Measurements from ENCODE around the gene ARHGAP6. TPM values are rescaled to one million over a fixed set of nuclear protein-coding genes. Genes with fewer than 3 reads are reported as not detected.
"Not testable (repeated sequence)": the region's sequence is repeated elsewhere in the genome, so short reads cannot be mapped to it uniquely, and the experiment has no call there.

ARHGAP6 gene
- total RNA-seq, 2 donors from 2014 or later, result not detected

DNA sequence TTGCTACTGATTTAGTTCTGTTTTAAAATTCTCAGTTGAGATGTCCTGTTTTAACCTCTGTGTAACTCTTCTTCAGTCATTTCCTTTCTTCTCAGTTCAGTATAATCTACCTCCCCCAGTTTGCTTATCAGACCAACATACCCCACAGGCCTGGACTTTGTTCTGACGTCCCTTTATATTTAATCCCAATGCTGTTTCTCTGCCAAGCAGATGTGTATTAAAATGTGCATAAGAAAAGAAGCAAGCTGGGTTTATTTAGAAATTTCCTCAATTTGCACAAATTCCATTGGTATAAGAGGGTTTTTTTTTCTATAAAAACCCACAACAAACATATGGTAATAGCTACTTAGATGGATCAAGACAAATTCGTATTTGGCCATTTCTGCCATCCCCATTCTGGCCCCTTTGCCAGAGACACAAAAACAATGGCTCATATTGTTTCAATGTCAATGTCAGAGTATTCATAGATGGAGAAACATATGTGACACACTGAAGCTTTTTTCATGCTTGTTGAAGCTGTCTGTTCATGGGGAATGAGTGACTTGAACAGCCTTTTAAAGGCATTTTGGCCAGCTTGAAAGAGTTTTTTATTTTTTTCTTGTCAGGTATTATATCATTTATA is 530.0 kb downstream of the ARHGAP6 start:
- Mint-ChIP-seq H3K36me3 (ENCODE audit: insufficient read depth in 2 of 2) (no peaks in the 10 kb centered on the region), H3K4me1 (ENCODE audit: low read depth) (no peaks in the 10 kb centered on the region), H3K9me3 (peaks cover 0 to 2% of the 10 kb centered on the region in 2 donors), H3K27ac (no peak overlapping the region), H3K4me3 (no peak overlapping the region), H3K27me3 (ENCODE audit: low read depth) (peaks cover 7% of the 10 kb centered on the region)
- no peak for DNase-seq
- ATAC-seq (replicated peaks in 1 of 2), result no peak

DNA sequence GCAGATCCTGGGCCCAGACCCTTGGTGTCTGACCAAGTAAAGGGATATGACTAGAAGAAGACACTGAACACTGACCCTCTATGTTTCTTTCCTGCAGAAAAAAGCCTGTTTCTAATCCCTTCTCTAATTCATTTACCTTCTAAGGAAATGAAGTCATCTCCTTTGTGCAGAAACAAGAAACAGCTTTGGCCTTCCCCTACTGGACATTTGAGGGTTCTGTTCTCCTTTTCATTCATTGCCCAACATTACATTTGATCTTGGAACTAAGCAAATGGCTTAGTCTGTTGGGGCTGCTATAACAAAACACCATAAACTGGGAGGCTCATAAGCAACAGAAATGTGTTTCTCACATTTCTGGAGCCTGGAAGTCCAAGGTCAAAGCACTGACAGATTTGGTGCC is 534.6 kb downstream of the ARHGAP6 start:
- ATAC-seq (replicated peaks in 1 of 2) (no peak), DNase-seq (no peak)
- Mint-ChIP-seq H3K9me3 (peaks cover 0 to 4% of the 10 kb centered on the region in 2 donors), H3K4me1 (ENCODE audit: low read depth) (no peaks in the 10 kb centered on the region), H3K27me3 (ENCODE audit: low read depth) (no peaks in the 10 kb centered on the region), H3K27ac (no peak overlapping the region), H3K36me3 (ENCODE audit: insufficient read depth in 2 of 2) (no peaks in the 10 kb centered on the region), H3K4me3 (no peak overlapping the region)

DNA sequence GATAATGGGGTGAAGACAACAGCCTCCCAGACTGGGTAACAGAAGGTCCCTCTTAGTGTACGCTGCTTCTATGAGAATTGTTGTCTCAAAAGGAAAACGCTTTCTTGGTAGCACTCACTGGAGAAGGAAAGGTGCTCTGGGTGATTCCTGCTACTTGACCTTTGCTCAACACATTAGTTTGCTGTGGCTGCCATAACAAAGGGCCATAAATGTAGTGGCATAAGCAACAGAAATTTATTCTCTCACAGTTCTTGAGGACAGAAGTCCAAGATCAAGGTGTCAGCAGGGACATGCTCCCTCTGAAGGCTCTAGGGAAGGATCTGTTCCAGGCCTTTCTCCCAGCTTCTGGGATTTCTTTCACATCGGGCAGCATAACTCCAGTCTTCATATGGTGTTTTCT is 535.6 kb downstream of the ARHGAP6 start:
- Mint-ChIP-seq H3K9me3 (peaks cover 0 to 4% of the 10 kb centered on the region in 2 donors), H3K4me1 (ENCODE audit: low read depth) (no peaks in the 10 kb centered on the region), H3K27me3 (ENCODE audit: low read depth) (no peaks in the 10 kb centered on the region), H3K4me3 (no peak overlapping the region), H3K36me3 (ENCODE audit: insufficient read depth in 2 of 2) (no peaks in the 10 kb centered on the region), H3K27ac (no peak overlapping the region)
- no peak for DNase-seq
- ATAC-seq (replicated peaks in 1 of 2), result no peak

DNA sequence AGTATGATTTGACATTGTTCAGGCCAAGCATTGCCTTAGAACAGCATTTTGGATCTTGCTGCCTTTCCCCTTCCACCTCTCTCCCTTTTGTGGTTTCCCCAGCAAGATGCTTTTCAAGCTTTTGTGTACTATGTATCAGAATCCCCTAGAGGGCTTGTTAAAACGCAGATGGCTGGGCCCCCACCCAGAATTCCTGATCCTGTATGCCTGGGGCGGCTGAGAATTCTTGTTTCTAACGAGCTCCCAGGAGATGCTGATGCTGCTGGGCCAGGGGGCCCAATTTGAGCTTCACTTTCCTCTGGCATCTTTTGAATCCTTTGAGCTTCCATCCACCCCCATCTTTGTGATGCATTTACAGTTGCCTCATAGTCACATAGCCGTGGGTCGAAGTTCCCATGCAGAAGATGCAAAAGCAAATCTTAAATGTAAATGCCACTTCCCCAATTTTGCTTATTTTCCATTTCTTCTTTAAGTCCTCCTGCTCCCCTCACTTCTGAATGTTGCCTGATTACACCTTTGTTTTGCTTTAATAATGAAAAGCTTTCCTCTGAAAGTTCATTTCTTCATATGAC is 536.1 kb downstream of the ARHGAP6 start:
- Mint-ChIP-seq H3K4me1 (ENCODE audit: low read depth) (no peaks in the 10 kb centered on the region), H3K4me3 (no peak overlapping the region), H3K27ac (no peak overlapping the region)

DNA sequence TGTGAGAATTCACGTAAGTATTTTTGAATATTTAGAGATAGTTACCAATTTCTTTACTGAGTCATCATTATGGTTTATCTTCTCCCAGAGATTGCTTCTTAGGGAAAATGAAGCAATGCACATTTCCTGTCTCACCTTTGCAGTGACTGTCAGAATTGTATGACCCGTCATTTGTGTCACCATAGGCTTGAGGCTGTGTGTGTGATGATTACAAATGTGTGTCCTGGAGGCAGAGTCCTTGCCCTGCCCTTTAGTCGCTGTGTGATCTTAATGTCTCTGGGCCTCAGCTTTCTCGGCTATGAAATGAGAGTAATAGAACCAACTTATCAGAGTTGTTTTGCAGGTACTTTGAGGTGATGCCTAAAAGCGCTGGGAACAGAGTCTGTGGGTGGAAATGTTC is 540.7 kb downstream of the ARHGAP6 start:
- peaks cover 5 to 9% of the 10 kb centered on the region in 2 donors for H3K36me3 Mint-ChIP-seq (ENCODE audit: insufficient read depth in 2 of 2)
- DNase-seq (no peak), ATAC-seq (replicated peaks in 1 of 2) (no peak)
- H3K9me3 Mint-ChIP-seq, result peaks cover 0 to 2% of the 10 kb centered on the region in 2 donors
- H3K27me3 Mint-ChIP-seq (ENCODE audit: low read depth), result no peaks in the 10 kb centered on the region
- H3K4me3 Mint-ChIP-seq, result no peak overlapping the region
- H3K27ac Mint-ChIP-seq, result no peak overlapping the region
- no peaks in the 10 kb centered on the region for H3K4me1 Mint-ChIP-seq (ENCODE audit: low read depth)

More for the DNA sequence above, 536.1 kb downstream of the ARHGAP6 start:
- ATAC-seq (replicated peaks in 1 of 2) (no peak), DNase-seq (no peak)
- H3K9me3 Mint-ChIP-seq, result peaks cover 0 to 4% of the 10 kb centered on the region in 2 donors
- no peaks in the 10 kb centered on the region for H3K27me3 Mint-ChIP-seq (ENCODE audit: low read depth)
- H3K36me3 Mint-ChIP-seq (ENCODE audit: insufficient read depth in 2 of 2), result no peaks in the 10 kb centered on the region

DNA sequence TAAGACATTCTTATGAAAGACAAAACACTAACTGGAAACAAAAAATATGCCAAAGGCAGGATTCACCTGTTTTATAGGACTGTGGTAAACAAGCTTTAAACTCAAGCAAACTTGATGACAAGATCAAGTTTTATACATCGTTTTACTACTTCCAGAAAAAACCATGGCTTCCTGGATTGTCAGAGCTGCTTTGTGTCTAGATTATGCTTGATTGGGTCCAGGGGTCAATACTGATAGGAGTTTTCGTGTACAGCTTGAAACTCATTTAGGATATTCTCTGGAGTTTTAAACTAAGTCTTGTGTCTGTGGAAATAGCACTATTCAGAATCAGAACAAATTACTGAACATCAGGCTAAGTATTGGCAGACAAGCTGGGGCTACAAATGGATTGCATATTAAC is 541.6 kb downstream of the ARHGAP6 start:
- Mint-ChIP-seq H3K27ac (no peak overlapping the region), H3K9me3 (peaks cover 0 to 2% of the 10 kb centered on the region in 2 donors), H3K4me1 (ENCODE audit: low read depth) (no peaks in the 10 kb centered on the region), H3K27me3 (ENCODE audit: low read depth) (no peaks in the 10 kb centered on the region), H3K36me3 (ENCODE audit: insufficient read depth in 2 of 2) (peaks cover 5 to 12% of the 10 kb centered on the region in 2 donors), H3K4me3 (no peak overlapping the region)
- DNase-seq (no peak), ATAC-seq (replicated peaks in 1 of 2) (no peak)

DNA sequence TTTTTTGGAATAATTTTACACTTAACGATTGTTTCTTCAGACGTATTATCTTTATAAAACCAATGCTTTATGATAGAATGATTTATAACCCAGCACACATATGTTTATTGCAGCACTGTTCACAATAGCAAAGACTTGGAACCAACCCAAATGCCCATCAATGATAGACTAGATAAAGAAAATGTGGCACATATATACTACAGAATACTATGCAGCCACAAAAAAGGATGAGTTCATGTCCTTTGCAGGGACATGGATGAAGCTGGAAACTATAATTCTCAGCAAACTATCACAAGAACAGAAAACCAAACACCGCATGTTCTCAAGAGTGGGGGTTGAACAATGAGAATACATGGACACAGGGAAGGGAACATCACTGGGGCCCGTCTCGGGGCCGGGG is 542.6 kb downstream of the ARHGAP6 start:
- H3K4me3 Mint-ChIP-seq; DNase-seq; H3K4me1 Mint-ChIP-seq (ENCODE audit: low read depth); ATAC-seq (replicated peaks in 1 of 2); H3K9me3 Mint-ChIP-seq; H3K27ac Mint-ChIP-seq; H3K27me3 Mint-ChIP-seq (ENCODE audit: low read depth): not testable (repeated sequence)
- H3K36me3 Mint-ChIP-seq (ENCODE audit: insufficient read depth in 2 of 2), result peaks cover 5 to 12% of the 10 kb centered on the region in 2 donors

DNA sequence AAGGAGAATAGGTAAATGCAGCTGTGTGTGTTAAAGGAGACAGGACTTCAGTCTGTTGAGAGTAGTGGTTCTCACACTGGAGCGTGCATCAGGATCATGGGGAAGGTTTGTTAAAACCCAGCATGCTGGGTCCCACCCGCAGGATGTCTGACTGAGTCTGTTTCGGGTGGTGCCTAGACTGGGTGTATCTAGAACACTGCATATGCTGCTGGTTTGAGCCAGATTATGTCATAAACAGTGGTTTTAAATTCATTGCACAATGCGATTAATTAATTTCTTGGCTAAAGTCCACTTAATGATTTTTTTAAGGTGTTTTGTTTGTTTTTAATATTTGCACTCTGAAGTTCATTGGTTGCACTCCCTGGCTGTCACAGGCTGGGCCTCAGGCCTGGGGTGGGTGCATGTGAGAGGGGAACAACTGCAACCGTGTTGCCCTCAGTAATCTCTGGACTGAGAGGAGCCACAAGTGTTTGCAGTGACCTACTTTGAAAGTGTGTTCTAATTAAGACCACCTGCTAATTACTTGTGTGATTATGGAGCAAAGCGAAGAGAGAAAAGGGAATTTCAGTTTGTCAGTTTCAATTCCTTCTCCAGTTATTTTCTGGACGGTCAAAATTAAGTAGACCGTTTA is 546.3 kb downstream of the ARHGAP6 start:
- DNase-seq (no peak), ATAC-seq (replicated peaks in 1 of 2) (no peak)
- H3K27me3 Mint-ChIP-seq (ENCODE audit: low read depth), result no peaks in the 10 kb centered on the region
- H3K4me1 Mint-ChIP-seq (ENCODE audit: low read depth), result no peaks in the 10 kb centered on the region
- no peak overlapping the region for H3K4me3 Mint-ChIP-seq
- H3K27ac Mint-ChIP-seq, result peak overlapping the region; percentile 33
- H3K36me3 Mint-ChIP-seq (ENCODE audit: insufficient read depth in 2 of 2), result peaks cover 5 to 15% of the 10 kb centered on the region in 2 donors
- no peaks in the 10 kb centered on the region for H3K9me3 Mint-ChIP-seq

DNA sequence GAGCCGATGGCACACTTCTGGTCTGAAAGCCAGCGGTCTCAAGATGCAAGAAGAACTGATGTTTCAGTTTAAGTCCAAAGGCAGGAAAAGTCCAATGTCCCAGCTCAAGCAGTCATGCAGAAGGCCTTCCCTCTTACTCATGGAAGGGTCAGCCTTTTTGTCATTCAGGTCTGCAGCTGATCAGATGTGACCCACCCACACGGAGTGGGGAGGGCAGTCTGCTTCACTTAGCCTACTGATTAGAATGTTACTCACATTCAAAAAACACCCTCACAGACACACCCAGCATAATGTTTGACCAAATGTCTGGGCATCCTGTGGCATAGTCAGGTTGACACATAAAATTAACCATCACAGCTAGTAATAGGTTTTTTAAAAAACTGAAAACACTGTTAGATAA is 548.0 kb downstream of the ARHGAP6 start:
- H3K36me3 Mint-ChIP-seq (ENCODE audit: insufficient read depth in 2 of 2), result peaks cover 5 to 15% of the 10 kb centered on the region in 2 donors

DNA sequence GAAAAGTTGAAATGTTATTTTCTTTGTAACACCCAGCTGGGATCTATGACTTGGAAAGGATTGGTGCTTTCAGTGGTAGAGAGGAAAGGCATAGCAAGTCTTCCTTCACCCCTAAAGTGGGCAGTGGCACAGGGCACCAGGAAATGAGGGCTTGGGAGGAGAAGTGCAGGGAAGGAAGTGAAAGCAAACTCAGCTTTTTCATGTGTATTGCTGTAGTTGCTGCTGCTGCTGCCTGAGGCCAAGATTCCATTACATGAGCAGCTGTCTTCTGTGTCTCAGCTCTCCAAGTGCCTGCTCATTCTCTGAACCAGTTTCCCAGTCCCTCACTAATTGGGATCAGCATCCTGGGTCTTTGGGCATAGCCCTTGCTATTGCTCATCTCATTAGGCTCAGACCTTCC is 552.0 kb downstream of the ARHGAP6 start:
- peaks cover 13% of the 10 kb centered on the region for H3K4me1 Mint-ChIP-seq (ENCODE audit: low read depth)

More for the DNA sequence above, 548.0 kb downstream of the ARHGAP6 start:
- H3K27me3 Mint-ChIP-seq (ENCODE audit: low read depth), result no peaks in the 10 kb centered on the region
- H3K9me3 Mint-ChIP-seq, result no peaks in the 10 kb centered on the region
- DNase-seq (no peak), ATAC-seq (replicated peaks in 1 of 2) (no peak)
- H3K4me1 Mint-ChIP-seq (ENCODE audit: low read depth), result peaks cover 13% of the 10 kb centered on the region
- H3K27ac Mint-ChIP-seq, result no peak overlapping the region
- H3K4me3 Mint-ChIP-seq, result no peak overlapping the region

DNA sequence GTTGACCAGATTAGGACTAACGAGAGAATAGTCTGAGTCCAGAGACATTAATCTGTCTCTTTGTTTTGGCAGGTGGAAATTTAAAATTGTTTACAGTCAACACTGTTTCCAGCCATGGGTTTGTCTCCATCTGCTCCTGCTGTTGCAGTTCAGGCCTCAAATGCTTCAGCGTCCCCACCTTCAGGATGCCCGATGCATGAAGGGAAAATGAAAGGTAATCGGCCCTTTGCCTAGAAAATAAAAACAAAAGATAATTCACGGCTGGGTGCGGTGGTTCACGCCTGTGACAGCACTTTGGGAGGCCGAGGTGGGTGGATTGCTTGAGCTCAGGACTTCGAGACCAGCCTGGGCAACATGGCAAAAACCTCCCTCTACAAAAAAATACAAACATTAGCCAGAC is 553.8 kb downstream of the ARHGAP6 start:
- Mint-ChIP-seq H3K36me3 (ENCODE audit: insufficient read depth in 2 of 2) (peaks cover 0 to 3% of the 10 kb centered on the region in 2 donors), H3K27me3 (ENCODE audit: low read depth) (no peaks in the 10 kb centered on the region), H3K4me1 (ENCODE audit: low read depth) (peaks cover 13% of the 10 kb centered on the region), H3K9me3 (no peaks in the 10 kb centered on the region), H3K27ac (peak overlapping the region; percentile 90), H3K4me3 (no peak overlapping the region)
- DNase-seq (no peak), ATAC-seq (replicated peaks in 1 of 2) (no peak)

More for the DNA sequence above, 552.0 kb downstream of the ARHGAP6 start:
- H3K27me3 Mint-ChIP-seq (ENCODE audit: low read depth), result no peaks in the 10 kb centered on the region
- peak overlapping the region in 1 of 2 donors; percentile 29 for H3K4me3 Mint-ChIP-seq
- DNase-seq, result no peak
- no peak for ATAC-seq (replicated peaks in 1 of 2)
- peaks cover 0 to 3% of the 10 kb centered on the region in 2 donors for H3K36me3 Mint-ChIP-seq (ENCODE audit: insufficient read depth in 2 of 2)
- peak overlapping the region; percentile 88 for H3K27ac Mint-ChIP-seq
- H3K9me3 Mint-ChIP-seq, result no peaks in the 10 kb centered on the region

DNA sequence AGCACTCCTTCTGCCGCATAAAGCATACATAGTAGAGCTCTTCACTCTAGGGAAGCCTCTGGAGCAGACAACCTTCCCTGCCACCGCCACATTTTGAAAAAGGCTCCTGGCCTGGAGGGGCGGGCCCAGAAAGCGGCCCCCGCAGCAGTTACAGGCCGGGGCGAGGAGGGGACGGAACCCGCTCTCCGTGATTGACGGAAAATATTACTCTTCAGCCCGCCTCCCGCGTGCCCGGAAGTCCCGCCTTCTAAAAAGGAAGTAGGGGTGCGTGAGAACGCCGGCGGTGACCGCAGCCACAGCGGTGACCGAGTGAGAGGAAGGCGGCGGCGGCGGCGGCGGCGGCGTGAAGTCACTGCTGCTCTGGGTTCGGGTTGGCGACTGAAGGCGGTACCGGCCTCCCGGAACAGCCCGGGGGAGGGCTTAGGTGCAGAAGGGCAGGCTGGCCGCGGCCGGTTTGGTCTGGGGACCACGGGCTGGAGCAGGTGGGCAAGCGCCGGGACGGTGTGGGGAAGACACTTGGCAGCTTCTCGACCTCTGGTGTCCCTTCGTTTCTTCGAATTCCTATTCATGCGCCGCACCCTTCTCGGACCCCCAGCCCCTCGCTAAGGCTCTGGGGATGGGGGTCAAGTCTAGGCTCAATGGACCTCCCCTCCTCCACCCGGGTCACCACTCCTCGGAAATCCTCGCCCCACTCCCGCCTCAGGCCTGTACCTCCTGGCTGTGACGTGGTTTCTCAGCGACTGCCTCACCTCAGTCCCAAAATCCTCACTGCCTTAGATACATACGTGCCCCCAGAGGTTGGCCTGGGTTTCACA is 554.5 kb downstream of the ARHGAP6 start, which contains the start of gene HCCS:
Gene HCCS (plus strand): TSS at position 296 of the 815 bp plus-strand sequence. CDS start 729 bp downstream, outside the sequence.
- H3K4me3 Mint-ChIP-seq, result no peak within 1 kb of the TSS
- H3K4me1 Mint-ChIP-seq (ENCODE audit: low read depth), result peaks cover 13% of the 10 kb centered on the region
- ATAC-seq (replicated peaks in 1 of 2) (peak; percentile 92 to 95), DNase-seq (peak; percentile 86 to 88)
- peak within 1 kb of the TSS; percentile 90 for H3K27ac Mint-ChIP-seq
- H3K9me3 Mint-ChIP-seq, result no peaks in the 10 kb centered on the region
- H3K36me3 Mint-ChIP-seq (ENCODE audit: insufficient read depth in 2 of 2), result peaks cover 0 to 3% of the 10 kb centered on the region in 2 donors
- no peaks in the 10 kb centered on the region for H3K27me3 Mint-ChIP-seq (ENCODE audit: low read depth)

DNA sequence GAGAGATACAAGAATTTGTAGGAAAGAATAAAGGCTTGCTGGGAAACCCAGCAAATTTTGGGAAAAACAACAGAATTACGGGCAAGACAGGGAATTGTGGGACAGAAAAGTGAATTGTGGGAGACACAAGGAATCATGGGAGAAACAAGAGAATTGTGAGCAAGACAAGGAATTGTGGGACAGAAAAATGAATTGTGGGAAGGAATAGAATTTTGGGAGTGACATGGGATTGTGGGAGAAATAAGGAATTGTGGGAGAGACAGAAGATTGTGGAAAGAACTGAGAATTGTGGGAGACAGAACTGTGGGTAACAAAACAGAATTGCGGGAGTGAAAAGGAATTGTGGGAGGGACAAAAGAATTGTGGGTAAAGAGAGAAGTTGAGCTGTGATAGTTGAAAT is 555.8 kb downstream of the ARHGAP6 start:
- H3K27ac Mint-ChIP-seq, result no peak overlapping the region
- ATAC-seq (replicated peaks in 1 of 2) (no peak), DNase-seq (no peak)
- H3K36me3 Mint-ChIP-seq (ENCODE audit: insufficient read depth in 2 of 2), result no peaks in the 10 kb centered on the region
- peaks cover 13% of the 10 kb centered on the region for H3K4me1 Mint-ChIP-seq (ENCODE audit: low read depth)
- no peaks in the 10 kb centered on the region for H3K9me3 Mint-ChIP-seq
- H3K4me3 Mint-ChIP-seq, result no peak overlapping the region
- no peaks in the 10 kb centered on the region for H3K27me3 Mint-ChIP-seq (ENCODE audit: low read depth)

Data from activated T-cell treated with anti-CD3 and anti-CD28 coated beads, Interleukin-2, amount 50 U/mL, for 72 hours (primary cell).